CD4-positive, alpha-beta T cell treated with Interleukin-6 at 100 ng/mL for 8 hours (primary cell): ENCODE measurements around the gene ZDHHC17.

Source experiments
- DNase-seq: peaks from one replicate; pipeline ENCODE4 v3.0.0-alpha.2; 2020; ENCODE audit warnings: mixed read lengths, low spot score

ZDHHC17 gene

DNA sequence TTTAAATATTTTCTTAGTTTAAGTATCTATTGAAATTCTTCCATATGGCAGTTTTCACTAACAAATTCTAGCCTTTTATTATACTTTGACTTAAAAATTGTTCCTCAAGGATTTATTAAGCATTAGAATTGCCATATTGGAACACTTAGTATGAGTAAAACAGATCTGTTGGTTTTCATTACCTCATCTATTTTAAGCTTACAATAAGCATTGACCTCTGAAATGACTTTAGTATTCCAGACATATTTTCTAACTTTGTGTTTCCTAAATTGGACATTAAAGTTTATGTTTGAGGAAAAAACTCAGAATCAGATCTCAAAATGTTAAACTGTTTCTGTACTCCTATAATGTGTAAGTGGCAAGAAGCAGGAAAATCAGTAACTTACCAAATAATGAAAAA lies 66.5 kb downstream of the ZDHHC17 start:
- DNase-seq, result no peak

DNA sequence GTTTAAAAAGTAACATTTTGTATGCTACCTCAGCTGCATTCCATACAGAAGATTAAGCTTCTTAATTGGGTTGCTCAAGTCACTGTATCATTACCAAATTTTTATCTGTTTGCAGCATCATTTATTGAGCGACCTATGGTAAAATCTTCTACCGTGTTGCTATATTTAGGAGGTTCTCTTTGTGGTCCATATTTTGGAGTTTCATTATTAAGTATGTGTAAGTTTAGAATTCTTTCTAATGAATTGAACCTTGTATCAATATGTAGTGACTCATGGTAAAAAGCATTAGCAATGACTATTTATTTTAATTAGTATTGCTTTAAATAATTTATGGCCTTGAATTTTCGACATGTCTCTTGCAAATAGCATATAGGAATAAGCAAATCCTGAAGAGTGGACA lies 72.7 kb downstream of the ZDHHC17 start:
- DNase-seq, result no peak

DNA sequence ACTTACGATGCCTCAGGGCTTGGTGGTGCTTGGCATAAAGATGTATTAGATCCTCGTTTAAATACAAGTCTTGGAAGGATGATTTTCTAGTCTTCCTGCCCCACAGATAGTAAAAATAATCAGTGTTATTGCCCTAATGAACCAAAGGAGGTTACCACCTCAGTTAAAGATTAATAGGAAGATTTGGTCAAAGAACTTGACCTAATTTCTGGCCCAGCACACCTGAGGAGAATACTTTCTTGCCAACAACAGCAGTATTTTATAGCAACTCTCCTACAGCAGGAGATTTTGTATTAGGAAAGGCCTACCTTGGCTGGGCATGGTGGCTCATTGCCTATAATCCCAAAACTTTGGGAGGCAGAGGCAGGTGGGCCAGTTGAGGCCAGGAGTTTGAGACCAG lies 83.3 kb downstream of the ZDHHC17 start:
- DNase-seq, result no peak

DNA sequence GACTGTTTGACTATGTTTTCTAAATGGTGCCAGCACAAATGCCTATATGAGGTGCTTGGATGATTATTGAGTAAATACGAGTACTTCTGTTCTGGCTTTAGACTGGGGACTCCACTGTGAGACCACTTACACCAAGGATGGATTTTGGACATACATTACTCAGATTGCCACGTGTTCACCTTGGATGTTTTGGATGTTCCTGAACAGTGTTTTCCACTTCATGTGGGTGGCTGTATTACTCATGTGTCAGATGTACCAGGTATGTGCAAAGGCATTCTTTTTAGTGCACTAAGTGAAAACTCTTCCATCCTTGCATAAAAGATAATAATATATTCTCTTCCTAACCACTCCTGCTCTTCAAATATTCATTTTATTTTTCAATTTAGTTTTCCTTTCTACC lies 84.2 kb downstream of the ZDHHC17 start:
- DNase-seq, result no peak

DNA sequence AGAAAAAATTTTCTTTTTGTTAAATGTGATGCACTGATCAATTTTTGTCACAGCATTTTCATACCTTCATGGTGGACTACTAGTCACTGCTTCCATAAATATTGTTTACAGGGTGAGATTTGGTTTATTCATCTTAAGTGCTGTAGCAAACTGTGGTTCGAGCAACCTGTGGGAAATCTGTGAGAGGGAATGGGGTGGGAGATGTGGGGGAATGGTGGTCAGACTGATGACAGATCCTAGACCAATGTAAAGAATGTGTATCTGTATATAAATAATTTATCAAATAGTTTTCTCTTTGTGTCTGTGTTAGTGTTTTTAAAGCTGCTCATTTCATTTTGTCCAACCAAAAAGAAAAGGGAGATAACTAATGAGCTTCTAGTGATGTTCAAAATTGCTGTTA lies 88.2 kb downstream of the ZDHHC17 start:
- no peak for DNase-seq

DNA sequence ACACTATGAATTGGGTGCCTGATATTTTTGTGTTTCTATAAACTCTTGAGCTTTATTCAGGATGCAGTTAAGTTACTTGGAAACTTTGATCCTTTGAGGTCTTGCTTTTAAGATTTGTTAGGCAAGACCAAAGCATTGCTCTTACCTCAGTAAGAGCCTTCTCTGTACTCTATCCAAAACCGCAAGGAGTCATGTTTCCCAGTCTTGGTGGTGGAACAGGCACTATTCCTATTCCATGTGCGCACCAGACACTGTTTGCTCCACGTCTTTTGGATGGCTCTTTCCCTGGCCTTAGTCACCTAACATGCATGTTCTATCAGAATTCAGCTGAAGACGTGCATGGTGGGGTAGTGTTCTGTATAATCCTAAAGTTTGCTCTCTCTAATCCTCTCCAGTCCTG lies 91.4 kb downstream of the ZDHHC17 start:
- DNase-seq, result no peak

DNA sequence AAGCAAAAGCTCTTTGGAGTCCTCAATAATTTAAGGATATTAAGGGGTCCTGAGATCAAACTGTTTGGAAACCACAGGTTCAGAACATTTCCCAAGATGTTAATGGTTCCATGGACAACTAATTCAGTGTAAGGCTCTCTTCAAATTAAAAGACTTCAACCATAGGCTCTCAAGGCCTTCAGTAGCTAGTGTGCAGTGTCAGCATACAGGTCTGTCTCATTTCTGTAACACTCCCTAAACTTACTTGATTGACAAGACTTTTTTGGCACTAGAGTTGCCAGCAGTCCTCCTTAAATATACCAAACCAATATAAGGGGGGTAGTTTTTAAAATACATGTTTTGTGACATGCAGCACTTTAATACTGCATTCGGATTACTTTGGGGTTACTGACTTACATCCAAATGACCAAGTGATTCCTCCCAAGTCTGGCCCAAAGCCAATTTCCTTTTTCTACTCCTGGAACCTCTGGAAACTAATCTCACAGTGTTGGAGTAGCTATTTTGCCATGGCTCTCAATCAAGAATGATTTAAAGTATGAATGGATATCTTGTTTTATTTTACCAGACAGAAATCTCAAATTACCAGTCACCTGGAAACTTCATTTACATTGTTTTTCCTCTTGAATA lies 92.2 kb downstream of the ZDHHC17 start:
- no peak for DNase-seq

DNA sequence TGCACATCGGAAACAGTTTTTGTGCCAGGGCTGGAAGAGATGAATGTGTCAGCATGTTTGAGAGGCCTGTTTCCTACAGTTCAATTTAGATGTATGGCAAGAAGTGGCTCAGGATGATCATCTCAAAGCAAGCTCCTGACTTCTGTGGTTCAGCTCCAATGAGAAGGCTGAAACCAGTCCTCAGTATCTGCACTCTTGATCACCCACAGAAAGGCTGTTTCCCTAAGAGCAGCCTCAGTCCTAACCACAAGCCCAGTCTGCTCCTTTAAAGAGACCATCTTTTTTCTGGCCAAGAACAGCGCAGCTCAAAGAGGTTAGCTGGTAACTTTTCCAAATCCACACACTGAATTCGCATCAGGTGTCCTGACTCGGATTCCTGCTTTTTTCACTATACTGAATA lies 95.7 kb downstream of the ZDHHC17 start:
- DNase-seq, result no peak

DNA sequence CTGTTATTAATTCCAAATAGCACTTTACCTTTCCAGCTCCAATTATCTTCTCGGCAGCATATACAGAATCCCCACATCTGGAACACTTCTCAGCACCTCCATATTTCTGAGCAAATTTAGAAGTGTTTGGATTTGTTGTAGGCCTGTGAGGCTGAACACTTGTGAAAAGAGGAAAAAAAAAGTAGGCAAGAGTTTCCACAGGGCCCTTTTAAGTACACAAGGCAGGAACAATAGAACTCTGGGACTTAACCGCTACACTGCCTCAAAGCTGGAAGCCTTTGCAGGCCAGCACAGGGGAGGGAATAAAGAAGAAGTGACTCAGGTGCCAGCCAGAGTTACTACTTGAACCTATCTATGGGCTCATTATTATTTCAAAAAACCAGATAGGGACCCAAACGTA lies 96.3 kb downstream of the ZDHHC17 start:
- DNase-seq, result no peak

DNA sequence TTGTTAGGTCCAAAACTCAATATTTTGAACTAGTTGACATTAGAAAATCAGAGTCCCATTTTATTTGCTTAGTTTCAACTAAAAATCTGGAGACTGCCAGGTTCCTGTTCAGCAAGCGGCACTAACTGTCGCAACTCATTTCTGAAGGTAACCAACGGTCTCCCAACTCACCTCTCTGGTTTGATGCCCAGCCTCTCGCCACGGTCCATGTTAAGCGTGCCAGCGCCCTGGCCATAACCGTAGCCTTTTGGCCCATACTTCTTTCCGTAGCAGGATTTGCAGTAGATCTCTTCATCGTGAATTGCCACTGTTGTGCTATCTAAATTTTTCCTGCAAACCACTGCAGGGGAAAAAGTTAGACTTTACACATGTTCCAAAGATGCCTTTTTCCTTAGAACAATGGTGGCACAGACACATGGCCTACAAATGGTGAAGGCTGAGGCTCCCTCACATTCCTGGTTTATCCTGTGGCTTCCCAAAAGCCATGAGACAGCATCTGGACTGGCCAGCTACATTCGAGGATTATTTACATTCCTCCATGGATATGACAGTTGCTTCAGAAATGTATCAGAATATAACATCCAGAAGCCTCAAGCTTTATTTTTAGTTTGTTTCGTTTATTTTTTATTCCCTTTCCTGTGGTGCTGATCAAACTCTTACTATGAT lies 99.2 kb downstream of the ZDHHC17 start:
- DNase-seq, result no peak

DNA sequence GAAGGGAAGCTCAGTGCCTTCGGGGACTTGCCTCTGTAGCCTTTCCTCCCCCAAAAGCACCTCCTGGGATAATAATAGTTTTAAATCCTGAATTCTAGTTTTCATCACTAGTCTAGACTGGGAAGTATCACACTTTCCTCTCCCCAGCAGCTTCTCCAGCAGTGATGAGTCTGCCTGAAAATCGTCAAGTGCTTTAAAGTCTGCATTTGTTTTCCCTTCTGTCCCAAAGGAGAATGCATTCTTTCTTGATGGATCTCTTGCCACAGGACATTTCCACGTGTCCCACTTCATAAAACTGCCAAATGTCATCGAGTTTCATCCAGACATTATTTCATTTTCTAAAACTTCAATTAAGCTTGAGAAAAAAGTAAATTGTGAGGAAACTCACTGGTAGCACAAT lies 99.9 kb downstream of the ZDHHC17 start:
- no peak for DNase-seq

DNA sequence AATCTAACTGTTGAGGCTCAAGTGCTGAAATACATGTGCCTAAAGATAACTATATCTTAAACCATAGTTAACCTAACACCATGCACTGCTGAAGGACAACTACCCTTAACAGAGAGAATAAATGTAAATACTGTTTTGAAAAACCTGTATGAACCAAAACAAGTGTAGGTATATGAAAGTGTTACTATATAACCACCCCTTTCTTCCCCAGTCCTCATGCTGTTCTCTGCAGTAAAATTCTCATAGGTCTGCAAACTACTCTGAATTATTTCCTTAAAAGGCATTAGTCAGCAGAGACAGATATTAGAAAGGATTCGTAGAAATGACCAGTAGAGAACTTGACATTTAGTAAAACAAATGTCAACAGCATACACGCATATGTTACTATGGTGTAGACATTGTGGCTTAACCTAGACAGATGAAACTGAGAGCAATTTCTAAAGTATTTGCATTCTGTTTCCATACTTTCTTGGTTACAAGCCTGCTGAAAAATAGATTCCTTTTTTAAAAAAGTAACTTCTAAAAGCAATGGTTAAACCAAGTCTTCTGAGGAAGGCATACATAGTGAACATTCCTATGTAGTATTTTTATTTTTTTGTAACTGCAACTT lies 101.0 kb downstream of the ZDHHC17 start:
- DNase-seq, result no peak

DNA sequence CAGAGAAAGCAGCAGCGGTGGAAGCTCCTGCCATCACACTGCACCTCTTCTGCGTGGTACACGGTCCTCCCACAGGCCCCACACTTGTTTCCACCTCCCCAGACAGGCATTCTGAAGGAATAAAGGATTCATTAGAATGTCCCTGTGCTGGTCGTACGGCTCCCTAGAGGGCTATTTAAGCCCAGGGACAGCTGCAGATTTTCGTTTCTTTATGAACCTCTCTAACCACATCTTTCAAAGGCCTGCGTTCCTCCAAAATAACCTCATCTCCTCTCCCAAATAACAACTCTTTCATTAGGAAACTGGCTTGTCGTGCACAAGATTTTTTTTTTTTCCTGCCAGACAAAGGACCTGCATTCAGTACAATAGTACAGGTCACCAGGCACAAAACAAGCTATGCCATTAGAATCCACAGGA lies 102.2 kb downstream of the ZDHHC17 start:
- no peak for DNase-seq

DNA sequence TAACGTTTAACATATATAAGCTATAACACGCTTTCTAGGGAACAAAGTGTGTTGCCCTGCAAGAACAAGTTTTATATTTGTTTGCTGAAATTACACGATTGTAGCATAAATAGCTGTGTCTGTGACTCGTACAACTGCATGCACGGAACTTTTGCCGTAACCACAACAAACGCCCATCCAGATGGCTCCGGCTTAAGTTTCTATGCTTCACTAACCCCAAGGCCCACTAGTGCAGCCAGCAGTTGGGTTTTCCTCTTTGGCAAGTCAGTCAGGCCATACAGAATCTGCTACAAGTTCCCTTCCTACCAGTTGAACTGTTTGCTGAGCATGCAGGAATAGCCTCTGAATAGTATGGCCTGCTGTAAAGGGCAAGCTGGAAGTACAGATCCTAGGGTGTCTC lies 102.8 kb downstream of the ZDHHC17 start:
- no peak for DNase-seq

DNA sequence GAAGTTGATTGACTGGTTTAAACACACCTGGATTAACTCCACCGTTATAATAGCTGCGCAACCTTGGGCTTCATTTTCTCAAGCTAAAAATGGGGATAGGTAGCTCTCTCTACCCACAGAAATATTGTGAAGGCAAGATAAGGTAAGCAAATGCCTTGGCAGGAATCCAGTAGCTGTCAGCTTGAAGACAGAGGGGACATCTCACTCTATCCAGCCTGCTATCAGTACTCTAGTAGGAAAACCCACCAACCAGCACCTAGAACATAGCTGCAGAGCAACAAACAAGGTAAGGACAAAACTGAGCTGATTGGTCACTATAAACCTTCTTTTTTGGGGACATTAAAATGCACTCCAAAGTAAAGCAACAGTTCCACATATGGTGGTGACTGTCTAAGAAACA lies 107.2 kb downstream of the ZDHHC17 start:
- DNase-seq, result no peak

DNA sequence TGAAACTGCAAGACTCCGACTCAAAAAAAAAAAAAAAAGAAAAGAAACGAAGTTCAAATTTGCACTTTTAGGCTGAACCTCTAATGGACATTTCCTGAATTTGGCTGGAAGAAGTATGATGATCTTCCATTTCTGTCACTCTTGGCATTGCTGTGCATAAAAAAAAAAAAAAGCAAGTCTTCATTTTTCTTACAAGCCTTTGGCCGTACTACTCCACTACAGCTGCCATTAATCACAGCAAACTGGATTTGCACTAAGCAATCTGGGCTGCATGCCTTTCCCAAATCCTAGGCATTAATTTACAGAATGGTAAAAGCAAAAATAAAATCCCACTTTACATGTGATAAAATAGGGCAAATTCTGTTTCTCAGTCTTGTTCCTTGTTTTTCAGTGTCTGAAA lies 107.8 kb downstream of the ZDHHC17 start:
- no peak for DNase-seq

DNA sequence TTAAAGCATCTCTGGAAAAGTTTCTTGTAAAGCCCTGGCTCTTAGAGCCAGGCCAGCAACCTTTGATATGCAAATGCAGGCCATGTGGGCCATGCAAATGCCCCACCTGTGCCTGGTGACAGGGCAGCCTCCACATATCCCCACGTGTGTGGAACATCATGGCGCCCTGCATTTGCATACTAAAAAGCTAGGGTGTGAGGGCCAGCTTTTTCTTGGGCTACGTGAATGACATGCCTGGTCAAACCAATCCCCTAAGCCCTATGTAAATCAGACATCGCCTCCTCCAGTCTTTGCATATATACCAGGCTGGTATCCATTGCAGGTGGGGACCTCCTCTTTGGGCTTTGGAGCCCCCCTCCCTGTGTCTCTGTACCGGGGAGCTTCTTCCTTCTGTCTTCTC lies 108.5 kb downstream of the ZDHHC17 start:
- DNase-seq, result no peak

DNA sequence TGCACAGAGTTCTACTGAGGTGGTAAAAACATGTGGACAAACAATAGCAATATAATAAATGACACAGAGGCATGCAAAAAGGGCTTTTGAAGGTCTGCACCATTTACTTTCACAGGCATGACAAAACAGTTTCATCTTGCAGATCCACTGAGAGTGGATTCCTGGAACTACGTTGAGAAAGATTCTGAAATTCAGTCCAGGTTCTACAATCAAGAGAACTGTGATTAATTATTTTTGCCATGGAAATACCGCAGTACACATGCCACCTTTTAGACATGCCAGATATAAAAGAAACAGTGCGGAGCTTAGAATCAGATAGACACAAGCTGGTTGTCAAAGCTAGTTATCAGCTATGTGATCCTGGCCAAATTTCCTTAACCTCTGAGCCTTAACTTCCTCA lies 110.1 kb downstream of the ZDHHC17 start:
- no peak for DNase-seq

DNA sequence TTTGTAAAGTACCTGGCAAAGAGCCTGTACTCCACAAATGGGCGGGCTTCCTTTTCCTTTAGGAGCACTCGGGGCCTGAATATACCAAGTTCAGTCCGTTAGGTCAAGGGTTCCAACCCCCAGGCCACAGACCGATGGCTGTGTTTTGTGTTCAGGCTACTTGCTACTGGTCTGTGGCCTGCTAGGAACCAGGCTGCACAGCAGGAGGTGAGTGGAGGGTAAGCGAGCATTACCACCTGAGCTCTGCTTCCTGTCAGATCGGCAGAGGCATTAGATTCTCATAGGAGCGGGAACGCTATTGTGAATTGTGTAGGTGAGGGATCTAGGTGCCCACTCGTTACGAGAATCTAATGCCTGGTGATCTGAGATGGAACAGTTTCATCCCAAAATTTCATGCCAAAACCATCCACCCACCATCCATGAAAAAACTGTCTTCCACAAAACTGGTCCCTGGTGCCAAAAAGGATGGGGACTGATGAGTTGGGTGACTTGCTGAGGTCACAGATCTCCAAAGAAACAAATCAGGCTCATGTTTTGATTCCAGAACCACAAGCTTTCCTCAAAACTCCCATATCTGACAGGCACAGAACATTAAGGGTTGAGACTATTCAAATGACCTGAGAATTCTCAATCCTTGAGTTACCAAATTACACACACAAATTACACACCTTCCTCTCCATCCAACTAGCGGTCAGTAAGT lies 110.7 kb downstream of the ZDHHC17 start:
- DNase-seq, result no peak

DNA sequence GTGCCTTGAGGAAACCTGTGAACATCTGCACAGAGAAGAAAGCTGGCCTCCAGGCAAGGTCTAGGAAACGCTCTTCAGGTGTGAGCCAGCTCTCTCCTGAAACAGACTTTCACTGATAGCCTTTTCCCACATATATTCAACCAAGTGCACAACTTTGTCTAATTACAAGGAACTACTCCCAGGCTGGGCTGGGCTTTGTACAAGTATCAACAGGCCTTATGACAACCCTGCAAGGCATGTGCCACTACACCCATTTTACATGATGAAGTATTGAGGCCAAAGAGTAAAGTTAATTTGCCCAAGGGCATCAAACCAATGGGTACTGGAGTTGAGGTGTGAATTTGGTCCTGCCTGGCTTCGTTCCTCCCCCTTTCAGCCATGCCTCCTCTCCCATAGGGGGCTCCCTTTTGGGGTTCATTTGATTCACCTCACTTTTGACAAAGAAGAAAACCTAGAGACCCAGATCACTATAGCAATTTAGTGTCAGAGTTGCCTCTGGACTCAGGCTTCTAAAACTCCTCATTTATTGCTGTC lies 112.8 kb downstream of the ZDHHC17 start:
- no peak for DNase-seq

DNA sequence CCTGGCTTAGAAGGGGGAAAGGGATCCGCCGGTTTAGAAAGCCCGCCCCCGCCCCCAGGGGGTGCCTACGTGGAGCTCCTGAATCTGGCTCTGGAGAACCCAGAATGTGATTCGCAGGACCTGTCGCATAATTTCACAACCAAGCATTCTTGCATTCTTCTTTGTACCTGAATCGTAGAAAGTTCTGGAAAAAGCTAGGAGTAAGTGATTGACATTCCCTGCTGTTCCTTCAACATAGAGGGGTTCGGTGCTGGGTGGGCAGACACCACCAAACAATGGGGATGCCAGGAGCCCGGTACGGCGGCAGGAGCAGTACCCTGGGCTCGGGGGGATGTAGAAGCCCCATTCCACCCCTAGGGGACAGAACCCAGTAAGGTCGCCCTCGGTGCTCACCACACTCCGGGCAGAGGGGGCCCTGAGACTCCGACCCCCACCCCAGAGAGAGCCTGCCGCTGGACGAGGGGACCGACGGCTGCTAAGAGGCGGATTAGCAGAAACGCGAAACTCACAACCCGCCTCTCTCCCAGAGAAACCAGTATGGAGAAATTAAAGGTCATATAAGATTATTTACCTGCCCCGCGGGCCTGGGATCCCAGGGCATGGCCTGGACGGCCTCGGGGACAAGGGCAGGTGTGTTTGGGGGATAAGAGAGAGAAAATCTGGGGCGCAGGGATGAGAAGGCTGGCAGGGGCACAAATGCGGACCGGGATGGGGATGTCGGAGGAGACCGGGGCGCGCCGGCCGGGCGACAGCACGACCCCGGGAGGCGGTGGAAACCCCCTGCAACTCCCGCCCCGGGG lies 114.4 kb downstream of the ZDHHC17 start:
- no peak for DNase-seq
